LoVo (cell line): ENCODE results near the gene CORO1A.
A peak's percentile ranks its signal among the peaks of the same experiment; 100 is the strongest.
"Not testable (repeated sequence)": the region's sequence is repeated elsewhere in the genome, so short reads cannot be mapped to it uniquely, and the experiment has no call there.

Experiments
- DNase-seq: peaks from one replicate; pipeline ENCODE4 v3.0.0-alpha.2; 2016; ENCODE audit warnings: low spot score

The CORO1A gene

GRCh38 chr16:30183233-30184095 lies at the start of gene CORO1A:
Gene CORO1A, plus strand, starts transcription at chr16:30183602. Its CDS starts 1,608 bp downstream, at chr16:30185210.
- peak; percentile 83 for DNase-seq

- DNase-seq = no peak
Observed at GRCh38 chr16:30136971-30137605, 46.3 kb upstream of the CORO1A start.

- DNase-seq = no peak
Observed at GRCh38 chr16:30137897-30138296, 45.5 kb upstream of the CORO1A start.

GRCh38 chr16:30139583-30140481 lies 43.6 kb upstream of the CORO1A start:
- DNase-seq = no peak

GRCh38 chr16:30141750-30142149 lies 41.7 kb upstream of the CORO1A start:
- no peak for DNase-seq

GRCh38 chr16:30142672-30143346 lies 40.6 kb upstream of the CORO1A start:
- DNase-seq = no peak

- no peak for DNase-seq
Observed at GRCh38 chr16:30143347-30143702, 40.1 kb upstream of the CORO1A start.

- DNase-seq = no peak
Observed at GRCh38 chr16:30144017-30144416, 39.4 kb upstream of the CORO1A start.

- no peak for DNase-seq
Observed at GRCh38 chr16:30144917-30145316, 38.5 kb upstream of the CORO1A start.

GRCh38 chr16:30145657-30146056 lies 37.7 kb upstream of the CORO1A start:
- no peak for DNase-seq

GRCh38 chr16:30147843-30148510 lies 35.4 kb upstream of the CORO1A start:
- no peak for DNase-seq

GRCh38 chr16:30149250-30149930 lies 34.0 kb upstream of the CORO1A start:
- no peak for DNase-seq

- DNase-seq = no peak
Observed at GRCh38 chr16:30151091-30151490, 32.3 kb upstream of the CORO1A start.

GRCh38 chr16:30152517-30152916 lies 30.9 kb upstream of the CORO1A start:
- DNase-seq = no peak

GRCh38 chr16:30155188-30155587 lies 28.2 kb upstream of the CORO1A start:
- no peak for DNase-seq

GRCh38 chr16:30157214-30157613 lies 26.2 kb upstream of the CORO1A start:
- DNase-seq = no peak

- no peak for DNase-seq
Observed at GRCh38 chr16:30163538-30163937, 19.9 kb upstream of the CORO1A start.

- no peak for DNase-seq
Observed at GRCh38 chr16:30166202-30166902, 17.1 kb upstream of the CORO1A start.

GRCh38 chr16:30168746-30169145 lies 14.7 kb upstream of the CORO1A start:
- not testable (repeated sequence) for DNase-seq

GRCh38 chr16:30169416-30169815 lies 14.0 kb upstream of the CORO1A start:
- not testable (repeated sequence) for DNase-seq
